HFF-Myc (cell line): ENCODE measurements around the gene ZNF526.
A peak's percentile ranks its signal among the peaks of the same experiment; 100 is the strongest.

Experiments used
- DNase-seq: peaks from one replicate; pipeline ENCODE4 v3.0.0-alpha.2; 2011; ENCODE audit warnings: low read depth; ENCODE audit errors: extremely low read depth
- H3K4me3 ChIP-seq: replicated peaks from 2 replicates; pipeline ENCODE4 v1.5.1; 2011; ENCODE audit warnings: low read depth, mild to moderate bottlenecking, control low read depth, low read length
- TF ChIP-seq, protein P1 (sequence below): IDR thresholded peaks from 2 replicates; pipeline ENCODE4 v1.5.1; 2012; ENCODE audit warnings: mild to moderate bottlenecking, low read depth, low read length, control low read depth; ENCODE audit errors: missing control alignments

Gene ZNF526

GRCh38 chr19:42208612-42209011 lies 11.5 kb upstream of the ZNF526 start:
- DNase-seq, result no peak
- H3K4me3 ChIP-seq, result no peak overlapping the region
- TF ChIP-seq, protein P1, sequence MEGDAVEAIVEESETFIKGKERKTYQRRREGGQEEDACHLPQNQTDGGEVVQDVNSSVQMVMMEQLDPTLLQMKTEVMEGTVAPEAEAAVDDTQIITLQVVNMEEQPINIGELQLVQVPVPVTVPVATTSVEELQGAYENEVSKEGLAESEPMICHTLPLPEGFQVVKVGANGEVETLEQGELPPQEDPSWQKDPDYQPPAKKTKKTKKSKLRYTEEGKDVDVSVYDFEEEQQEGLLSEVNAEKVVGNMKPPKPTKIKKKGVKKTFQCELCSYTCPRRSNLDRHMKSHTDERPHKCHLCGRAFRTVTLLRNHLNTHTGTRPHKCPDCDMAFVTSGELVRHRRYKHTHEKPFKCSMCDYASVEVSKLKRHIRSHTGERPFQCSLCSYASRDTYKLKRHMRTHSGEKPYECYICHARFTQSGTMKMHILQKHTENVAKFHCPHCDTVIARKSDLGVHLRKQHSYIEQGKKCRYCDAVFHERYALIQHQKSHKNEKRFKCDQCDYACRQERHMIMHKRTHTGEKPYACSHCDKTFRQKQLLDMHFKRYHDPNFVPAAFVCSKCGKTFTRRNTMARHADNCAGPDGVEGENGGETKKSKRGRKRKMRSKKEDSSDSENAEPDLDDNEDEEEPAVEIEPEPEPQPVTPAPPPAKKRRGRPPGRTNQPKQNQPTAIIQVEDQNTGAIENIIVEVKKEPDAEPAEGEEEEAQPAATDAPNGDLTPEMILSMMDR, result no peak

- TF ChIP-seq, protein P1, result no peak
- H3K4me3 ChIP-seq, result no peak overlapping the region
- DNase-seq, result no peak
Observed at GRCh38 chr19:42212886-42213285, 7.2 kb upstream of the ZNF526 start.

DNA sequence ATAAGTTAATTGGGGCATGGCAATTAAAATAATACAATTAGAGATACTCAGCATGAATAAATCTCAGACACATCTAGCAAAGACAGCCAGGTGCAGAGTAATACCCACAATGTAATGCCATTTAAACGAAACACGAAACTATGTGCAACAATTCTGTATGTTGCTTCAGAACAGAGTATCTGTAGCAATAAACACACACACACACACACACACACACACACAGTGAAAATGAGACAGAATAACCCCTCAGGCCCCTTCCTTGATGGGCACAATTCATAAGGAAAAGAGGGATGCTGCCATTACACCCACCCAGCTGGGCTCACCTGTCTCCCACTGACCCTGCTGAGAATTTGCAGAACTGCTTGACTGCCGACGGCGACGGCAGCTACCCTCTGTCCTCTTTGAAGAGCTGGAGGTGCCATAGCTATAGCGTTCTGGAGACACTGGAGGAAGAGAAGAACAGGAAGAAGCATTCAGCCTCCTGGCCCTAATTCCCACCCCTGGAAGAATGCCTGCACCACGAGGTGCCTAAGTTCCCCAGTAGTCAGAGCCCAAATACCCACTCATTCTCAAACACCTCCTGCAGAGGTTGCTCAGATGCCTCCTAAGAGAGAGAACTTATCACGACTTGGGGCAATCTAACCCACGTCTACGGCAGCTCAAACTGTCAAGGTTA lies 5.2 kb upstream of the ZNF526 start:
- DNase-seq, result no peak
- H3K4me3 ChIP-seq, result no peak overlapping the region
- TF ChIP-seq, protein P1, result no peak

DNA sequence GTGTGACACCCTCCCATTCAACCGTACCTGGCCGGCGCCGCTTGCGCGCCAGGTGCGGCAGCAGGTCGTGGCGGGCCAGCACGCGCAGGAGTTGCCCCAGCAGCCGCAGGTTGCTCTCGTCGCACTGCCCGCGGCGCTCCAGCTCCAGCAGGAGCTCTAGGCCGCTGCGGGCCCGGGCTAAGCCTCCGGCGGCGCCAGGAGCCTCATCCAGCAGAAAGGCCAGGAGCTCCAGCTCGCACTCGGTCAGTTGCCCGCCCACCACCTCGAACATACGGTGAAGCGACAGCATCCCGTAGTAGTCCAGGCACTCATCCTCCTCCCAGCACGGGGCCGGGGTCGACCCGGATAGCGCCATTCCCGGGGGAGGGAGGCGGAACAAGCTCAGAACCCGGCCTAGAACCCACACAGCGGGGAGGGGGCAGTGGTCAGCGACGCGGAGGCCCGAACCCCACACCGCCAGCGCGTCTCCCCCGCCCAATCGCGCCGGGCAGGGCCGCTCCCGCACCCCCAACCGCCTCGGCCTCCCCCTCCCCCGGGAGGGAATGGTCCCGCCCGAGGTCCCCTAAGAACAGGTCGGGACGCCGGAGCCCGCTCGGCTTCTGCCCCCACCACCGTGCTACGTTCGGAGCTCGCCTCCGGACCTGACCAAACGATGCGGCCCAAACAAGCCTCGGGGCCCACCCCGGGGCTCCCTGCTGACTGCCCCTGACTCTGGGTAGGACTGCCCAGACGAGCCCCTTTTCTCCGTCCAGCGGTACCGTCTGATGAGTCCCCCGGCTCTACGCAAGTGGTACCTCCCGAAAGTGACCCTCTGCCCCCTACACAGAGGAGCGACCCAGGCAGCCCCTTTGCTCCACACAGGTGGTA lies 3.2 kb upstream of the ZNF526 start:
- TF ChIP-seq, protein P1, result no peak
- DNase-seq, result no peak

DNA sequence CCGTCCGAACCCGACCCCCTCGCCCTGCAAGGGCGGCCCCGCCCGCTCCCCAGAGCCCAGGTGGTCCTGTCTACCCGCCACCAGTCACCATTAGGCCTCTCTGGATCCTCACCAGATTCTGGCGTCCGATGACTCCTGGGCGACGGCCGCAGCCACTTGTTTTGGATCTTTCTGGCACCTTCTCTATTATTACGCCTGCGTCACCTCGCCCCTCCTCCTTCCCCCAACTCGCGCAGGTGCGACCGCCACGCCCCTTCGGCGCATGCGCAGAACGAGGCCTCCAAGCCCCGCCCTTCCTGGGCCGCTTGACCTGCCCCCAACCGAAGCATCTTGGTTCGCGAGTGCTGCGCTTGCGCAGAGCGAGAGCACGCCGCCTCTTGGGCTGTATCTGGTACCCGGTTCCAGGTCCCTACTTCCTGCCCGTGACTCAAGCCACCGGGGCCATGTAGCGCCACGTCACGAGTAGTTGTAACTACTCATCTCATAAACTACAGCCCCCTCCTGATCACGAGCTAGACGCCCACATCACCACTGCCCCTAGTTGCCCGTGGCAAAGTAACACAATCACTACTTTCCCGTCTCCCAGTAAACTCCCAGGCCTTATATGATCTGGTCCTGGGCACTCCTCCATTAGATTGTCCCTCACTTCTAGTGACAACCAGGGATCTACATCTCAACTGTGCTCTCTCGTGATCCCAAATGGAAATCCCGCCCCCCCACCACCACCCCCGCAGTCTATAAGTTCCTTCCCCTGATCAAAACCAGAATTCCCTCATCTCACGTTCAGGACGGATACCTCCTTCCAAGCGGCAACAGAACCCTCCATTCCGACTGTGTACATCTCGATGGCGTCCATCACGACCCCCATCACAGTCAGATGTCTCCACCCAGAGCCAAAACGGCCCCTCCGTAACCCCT lies 2.3 kb upstream of the ZNF526 start, which contains the start of gene DEDD2:
TSS of gene DEDD2 (minus strand) at position 158 of the 918 bp plus-strand sequence. CDS start 670 bp downstream, outside the sequence.
- TF ChIP-seq, protein P1, result no peak
- H3K4me3 ChIP-seq, result peak within 1 kb of the TSS; percentile 86
- DNase-seq, result peak; percentile 94

More for the DNA sequence above, 3.2 kb upstream of the ZNF526 start:
- peak overlapping the region; percentile 86 for H3K4me3 ChIP-seq

DNA sequence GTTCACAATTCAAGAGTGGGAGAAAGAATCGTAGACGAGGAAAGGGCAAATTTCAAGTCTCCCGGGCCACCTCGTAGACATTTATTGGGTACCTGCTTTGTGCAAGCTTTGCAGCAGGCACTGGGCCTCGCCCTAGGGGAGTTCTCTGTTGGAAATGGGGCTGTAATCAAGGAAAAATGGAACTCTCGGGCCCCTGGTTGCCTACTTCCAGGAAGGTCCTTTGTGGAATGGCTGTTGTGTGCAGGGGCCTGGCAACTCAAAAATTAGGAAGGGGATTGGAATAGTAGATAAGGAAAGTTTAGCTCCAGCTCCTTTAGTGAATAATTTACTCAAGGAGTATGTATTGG lies 612 bp downstream of the ZNF526 start:
- TF ChIP-seq, protein P1, result no peak
- peak overlapping the region; percentile 68 for H3K4me3 ChIP-seq
- DNase-seq, result no peak
